Inferior parietal cortex (tissue), 1 donor: ENCODE data around the gene NFAT5.

Experiments used
- DNase-seq: peaks from one replicate; pipeline ENCODE4 v3.0.0-alpha.2; 2016; ENCODE audit errors: extremely low spot score

Gene NFAT5

DNA sequence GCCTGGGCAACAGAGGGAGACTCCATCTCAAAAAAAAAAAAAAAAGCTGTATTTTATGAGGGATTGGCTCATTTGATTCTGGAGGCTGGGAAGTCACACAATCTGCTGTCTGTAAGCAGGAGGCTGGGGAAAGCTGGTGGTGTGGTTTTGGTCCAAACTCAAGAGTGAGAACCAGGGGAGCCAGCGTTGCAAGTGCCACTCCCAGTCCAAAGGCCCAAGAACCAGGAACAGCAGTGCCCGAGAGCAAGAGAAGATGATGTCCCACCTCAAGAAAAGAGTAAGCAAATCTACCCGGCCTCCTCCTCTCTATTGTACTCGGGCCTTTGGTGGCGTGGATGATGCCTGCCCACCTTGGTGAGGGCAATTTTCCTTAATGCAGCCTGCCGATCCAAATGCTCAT, 166.3 kb downstream of the NFAT5 start:
- no peak for DNase-seq

DNA sequence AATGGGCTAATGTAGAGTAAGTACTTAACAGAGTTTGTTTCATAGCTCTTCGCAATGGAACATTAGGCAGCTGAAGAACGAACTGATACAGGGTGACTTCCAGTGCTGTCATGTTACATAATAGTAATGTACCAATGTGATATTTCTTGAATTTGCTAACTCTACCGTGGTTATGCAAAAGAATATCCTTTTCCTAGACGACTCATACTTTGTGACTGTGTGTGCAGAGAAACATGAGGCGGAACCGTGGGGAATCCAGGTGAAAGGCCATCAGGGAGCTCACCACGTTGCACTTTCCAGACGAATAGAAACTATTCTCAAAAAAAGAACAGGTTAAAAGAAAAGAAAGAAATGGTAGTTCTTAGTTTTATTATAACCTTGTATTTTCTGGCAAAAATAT, 175.8 kb downstream of the NFAT5 start:
- no peak for DNase-seq

DNA sequence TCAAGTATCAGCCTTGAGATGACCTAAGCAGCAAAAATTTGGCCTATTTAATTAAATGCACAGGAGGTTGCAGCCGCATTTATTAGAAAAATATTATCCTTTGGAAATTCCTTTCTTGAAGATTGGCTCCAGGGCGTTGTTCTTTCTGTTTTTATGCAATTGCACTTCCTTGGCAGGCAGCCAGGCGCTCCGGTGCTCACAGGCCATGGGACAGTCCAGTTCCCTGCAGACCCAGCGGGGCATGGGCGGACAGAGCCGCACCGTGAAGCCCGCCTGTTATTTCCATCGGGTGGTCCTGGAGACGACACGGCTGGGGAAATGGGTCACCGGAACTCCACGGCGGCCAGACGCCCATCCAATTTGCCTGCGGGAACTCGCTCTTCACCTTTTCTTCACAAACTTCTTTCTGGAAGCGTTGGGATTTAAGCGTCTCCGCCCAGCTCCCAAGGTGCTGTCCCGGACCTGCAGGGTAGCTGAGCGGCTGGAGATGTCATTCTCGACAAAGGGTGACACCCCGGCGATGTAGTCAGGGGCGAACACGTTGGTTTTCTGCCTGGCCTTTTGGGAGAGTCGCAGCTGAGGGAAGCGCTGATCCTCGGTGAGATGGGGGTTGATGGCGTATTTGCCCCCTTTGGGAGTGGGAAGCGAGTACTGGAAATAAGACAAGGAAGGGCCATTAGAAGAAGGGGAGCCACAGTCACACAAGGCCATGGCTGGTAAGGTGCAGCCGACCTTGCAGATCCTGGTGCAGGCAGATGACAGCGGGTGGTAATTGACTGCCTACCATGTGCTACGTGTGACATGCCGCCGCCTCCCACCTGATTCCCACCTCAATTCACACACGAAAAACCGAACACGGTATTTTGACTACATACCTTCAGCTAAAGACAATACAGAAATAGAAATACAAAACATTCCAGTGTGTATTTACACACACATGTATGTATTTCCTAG, 176.5 kb downstream of the NFAT5 start:
- DNase-seq, result no peak

DNA sequence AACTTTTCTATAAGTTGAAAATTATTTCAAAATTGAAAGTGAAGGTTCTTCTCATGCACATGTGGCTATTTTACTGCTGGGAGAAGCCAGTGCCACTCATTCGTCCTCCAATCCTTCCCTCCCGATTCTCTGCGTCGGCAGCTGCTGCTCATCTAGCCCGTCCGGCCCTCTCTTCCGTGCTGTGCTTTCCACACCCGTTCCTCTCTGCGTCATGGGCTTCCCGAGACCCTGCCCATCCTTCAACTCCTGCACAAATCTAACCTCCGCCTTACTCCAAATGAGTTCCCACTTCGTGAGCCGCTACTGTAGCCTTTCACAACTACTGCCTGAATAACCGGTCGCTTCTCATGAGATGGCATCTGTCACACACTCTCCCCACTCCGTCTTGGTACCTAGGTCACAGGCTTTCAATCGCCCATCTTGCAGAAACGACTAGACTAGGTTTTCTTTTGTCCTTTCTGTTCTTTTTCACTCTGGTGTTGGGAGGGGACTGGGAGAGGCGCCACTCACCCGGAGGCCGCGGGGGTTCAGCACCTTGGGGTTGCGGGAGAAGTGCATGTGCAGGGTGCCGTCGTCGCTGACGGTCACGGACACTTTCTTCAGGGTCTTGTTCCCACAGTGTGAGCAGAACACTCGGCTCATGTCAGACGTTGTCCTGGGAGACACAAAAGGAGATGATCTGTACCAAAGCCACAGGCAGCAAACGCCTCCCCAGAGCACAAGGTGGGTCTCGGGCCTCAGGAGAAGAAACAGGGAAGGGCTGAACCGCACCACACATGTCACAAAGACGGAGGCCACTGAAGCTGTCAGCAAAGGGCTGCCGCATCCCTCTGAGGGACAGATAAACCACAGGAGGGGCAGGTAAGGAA, 178.8 kb downstream of the NFAT5 start:
- no peak for DNase-seq

DNA sequence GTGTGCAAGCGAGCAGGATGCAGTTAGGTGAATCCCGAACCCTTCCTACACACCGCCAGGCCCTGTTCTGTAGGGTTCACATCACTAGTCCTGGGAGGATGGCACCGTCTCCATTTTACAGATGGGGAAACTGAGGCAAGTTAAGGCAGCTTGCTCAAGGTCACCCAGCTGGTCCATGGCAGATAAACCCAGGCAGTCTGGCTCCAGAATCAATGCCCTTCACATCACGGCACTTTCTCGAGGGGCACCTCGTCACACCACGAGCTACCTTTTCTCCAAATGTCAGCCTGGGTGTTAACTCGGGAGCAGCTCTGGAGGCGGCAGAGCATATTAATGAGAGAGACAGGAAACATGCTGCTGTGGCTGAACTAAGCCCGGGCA, 179.5 kb downstream of the NFAT5 start:
- DNase-seq, result no peak

DNA sequence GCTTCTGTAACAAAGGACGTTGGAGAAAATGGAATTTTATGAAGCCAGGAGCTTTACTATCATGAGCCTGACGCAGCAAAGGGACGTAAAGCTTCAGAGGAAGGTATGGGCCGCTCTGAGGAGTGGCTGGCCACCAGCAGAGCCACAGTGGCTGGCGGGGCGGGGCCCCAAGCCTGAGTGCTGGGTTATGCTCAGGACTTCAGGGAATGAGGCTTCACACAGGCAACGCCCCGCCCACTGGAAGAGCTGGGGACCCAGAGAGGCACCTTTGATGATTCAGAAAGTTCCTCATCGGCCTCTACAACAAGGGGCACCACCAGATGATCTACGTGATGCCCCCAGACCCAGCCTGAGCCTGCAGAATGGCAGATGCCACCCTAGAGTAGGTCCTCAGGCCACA, 180.2 kb downstream of the NFAT5 start:
- no peak for DNase-seq

DNA sequence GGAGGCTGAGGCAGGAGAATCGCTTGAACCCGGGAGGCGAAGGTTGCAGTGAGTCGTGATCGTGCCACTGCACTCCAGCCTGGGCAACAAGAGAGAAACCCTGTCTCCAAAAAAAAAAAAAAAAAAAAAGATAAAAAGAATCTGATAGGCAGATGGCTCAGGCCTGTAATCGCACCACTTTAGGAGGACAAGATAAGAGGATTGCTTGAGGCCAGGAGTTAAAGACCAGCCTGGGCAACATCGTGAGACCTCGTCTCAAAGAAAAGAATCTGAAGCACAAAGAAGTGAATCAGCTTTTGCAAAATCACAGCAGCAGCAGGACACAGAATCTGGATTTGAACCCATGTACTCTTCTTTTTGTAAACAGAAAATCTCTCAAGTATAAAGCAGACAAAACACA, 181.3 kb downstream of the NFAT5 start:
- DNase-seq, result no peak

DNA sequence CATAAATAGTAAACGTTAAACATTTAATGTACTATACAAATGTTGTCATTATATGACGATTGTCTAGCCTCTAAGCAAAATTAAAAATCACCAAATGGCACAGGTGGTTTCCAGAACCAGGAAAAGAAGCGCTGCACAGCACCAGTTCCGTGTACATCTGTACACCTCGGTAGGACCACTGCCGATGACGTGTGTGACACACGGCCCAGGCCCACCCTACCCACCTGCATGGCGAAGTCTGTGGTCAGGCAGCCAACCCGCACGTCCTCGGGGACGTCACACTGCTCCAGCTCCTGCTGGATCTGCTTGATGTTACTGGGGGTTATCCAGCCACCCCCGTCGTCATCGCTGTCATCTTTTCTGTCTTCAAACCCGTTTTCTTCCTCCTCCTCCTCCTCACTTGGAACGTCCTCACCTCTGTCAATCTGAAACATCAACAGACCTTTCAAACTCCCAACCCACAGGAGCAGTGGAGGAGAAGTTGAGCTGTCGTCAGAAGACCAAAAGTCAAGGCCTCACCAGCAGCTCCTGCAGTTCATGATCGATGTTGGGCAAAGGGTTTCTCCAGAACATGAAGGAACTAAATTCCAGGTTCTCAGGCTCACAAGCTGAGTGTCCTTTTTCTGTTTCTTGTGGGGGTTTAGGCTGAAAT, 183.1 kb downstream of the NFAT5 start:
- no peak for DNase-seq

DNA sequence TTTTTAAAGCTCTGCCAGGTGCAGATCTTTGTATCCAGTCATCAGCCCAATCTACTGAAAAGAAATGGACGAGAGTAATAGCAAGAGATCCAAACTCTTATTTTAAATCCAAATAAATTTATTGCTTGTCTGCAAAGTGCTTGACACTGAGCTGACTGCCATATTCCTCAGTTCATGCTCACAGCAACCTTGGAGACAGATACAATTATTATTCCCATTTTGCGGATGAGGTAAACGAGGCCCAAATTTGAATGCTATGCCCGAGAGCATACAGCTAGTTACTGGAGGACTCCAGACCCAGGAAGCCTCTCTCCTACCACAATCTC, 188.3 kb downstream of the NFAT5 start:
- no peak for DNase-seq
